ENCODE data around the gene EIF3F.

The EIF3F gene

DNA sequence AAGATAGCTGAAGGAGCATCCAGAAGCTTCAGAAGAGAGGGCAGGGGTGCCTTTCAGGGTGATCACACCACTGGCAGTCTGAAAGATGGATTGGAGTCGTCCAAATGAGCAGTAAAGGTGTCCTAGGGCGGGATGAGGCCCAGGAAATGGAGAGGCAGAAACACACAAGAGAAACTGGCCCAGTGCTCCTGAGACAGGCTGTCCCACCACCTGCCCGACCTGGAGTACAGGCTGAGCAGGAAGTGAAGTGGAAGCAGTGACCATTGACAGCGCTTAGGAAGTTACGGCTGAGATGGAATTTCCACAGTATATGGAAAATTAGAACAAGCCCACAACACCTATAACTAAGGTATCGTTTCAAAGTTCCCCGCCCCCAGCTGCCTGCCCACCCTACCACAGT lies 16.1 kb downstream of the EIF3F start:
- H3K4me3 ChIP-seq (ENCODE audit: low read depth, low read length), result no peak overlapping the region
- in situ Hi-C loops (cut with HindIII; ENCODE audit: low sequenced_read_pairs), result loop anchor here (10.0 kb wide), 1 partner anchor 102 kb away; no protein-coding TSS in a partner anchor
- DNase-seq (ENCODE audit: low read depth), result no peak
- TF ChIP-seq, protein P1, sequence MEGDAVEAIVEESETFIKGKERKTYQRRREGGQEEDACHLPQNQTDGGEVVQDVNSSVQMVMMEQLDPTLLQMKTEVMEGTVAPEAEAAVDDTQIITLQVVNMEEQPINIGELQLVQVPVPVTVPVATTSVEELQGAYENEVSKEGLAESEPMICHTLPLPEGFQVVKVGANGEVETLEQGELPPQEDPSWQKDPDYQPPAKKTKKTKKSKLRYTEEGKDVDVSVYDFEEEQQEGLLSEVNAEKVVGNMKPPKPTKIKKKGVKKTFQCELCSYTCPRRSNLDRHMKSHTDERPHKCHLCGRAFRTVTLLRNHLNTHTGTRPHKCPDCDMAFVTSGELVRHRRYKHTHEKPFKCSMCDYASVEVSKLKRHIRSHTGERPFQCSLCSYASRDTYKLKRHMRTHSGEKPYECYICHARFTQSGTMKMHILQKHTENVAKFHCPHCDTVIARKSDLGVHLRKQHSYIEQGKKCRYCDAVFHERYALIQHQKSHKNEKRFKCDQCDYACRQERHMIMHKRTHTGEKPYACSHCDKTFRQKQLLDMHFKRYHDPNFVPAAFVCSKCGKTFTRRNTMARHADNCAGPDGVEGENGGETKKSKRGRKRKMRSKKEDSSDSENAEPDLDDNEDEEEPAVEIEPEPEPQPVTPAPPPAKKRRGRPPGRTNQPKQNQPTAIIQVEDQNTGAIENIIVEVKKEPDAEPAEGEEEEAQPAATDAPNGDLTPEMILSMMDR (IDR thresholded peaks at IDR 0.05; ENCODE audit: low read depth, low read length, missing control alignments), result no peak

DNA sequence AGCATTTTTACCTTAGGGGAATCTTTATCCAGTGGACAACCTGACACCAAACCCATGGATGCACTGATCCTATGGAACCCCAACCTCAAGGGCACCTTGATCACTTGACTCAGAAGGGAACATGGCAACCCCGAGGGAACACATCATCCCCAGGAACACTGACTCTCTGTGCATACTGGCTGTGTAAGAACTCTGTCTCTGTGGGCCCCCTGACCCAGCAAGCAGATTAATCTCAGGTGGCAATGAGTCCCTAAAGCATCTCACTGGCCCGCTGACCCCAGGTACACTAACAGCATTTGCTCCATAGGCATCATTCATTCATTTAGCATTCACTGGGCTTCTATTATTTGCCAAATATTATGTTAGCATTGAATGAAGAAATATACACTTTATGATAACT lies 16.9 kb downstream of the EIF3F start:
- no peak for DNase-seq (ENCODE audit: low read depth)
- H3K4me3 ChIP-seq (ENCODE audit: low read depth, low read length), result no peak overlapping the region
- TF ChIP-seq, protein P1 (IDR thresholded peaks at IDR 0.05; ENCODE audit: low read depth, low read length, missing control alignments), result no peak
- in situ Hi-C loops (cut with HindIII; ENCODE audit: low sequenced_read_pairs), result loop anchor here (10.0 kb wide), 1 partner anchor 101 kb away; no protein-coding TSS in a partner anchor

DNA sequence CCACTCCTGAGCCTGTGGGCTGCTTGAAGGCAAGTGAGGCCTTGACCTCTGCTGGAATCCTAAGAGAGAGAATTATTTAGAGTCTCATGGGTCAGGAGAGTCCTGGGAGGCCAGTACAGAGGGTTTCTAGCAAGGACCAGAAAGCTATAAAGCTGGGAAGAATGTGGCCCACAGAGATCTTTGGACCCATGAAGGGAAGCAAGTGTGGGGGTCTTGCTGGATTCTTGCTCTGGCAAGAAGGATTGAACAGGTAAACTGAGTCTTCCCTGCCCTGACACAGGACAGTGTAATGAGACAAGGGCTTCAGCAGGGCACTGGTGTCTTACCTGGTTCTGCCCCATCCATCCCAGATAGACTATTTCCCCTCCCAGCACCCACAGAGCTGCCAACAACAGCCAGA lies 18.4 kb downstream of the EIF3F start:
- DNase-seq (ENCODE audit: low read depth), result no peak
- in situ Hi-C loops (cut with HindIII; ENCODE audit: low sequenced_read_pairs), result loop anchor here (10.0 kb wide), 1 partner anchor 99 kb away; no protein-coding TSS in a partner anchor
- TF ChIP-seq, protein P1 (IDR thresholded peaks at IDR 0.05; ENCODE audit: low read depth, low read length, missing control alignments), result no peak
- H3K4me3 ChIP-seq (ENCODE audit: low read depth, low read length), result no peak overlapping the region

DNA sequence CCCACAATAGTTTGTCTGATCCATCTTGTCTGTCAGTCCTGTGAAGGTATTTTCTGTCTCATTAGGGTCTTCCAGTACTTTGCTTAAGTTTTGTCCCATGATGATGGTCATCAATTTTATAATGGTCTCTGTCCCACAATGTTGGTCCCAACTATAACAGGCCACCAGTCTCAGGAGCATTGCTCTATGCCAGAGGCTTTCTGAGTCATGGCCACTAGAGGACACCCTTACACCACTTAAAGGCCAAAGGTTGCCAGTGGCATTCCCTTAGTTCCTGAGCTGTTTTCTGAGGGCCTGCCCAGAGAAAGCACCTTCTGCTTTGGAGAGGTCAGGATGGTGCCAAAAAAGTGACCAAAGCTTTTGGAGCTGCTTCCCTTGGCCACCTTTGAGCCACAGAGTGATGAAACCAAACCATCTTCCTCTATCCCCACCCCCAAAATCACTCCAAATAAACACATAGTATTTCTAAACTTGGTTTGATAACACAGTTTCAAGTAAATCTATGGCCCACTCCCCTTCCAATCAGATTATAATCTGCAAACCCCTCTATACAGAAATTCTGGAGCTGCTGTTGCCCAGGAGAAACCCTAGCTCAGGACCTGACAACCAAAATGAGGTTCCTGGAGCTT lies 19.3 kb downstream of the EIF3F start:
- in situ Hi-C loops (cut with HindIII; ENCODE audit: low sequenced_read_pairs), result loop anchor here (10.0 kb wide), 1 partner anchor 98 kb away; no protein-coding TSS in a partner anchor
- H3K4me3 ChIP-seq (ENCODE audit: low read depth, low read length), result no peak overlapping the region
- peak; percentile 60 for DNase-seq (ENCODE audit: low read depth)
- TF ChIP-seq, protein P1 (IDR thresholded peaks at IDR 0.05; ENCODE audit: low read depth, low read length, missing control alignments), result peak; percentile 94

DNA sequence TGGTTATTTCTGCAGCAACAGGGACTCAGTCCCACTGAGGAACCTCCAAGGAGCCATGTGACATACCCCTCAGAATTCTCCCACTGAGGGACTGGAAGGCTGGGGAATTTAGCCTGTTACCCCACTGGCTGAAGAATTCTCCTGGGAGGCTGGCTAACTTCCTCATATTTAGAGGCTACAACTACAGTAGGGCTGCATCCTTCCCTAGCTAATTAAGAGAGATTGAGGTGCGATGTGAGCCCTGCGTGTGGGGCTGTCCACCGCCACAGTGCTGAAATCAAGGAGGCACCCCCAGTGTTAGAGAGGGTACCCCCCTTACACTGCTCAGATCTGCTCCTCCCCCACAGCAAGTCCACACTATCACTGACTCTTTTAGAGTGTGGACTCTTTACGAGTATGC lies 21.1 kb downstream of the EIF3F start:
- no peak for DNase-seq (ENCODE audit: low read depth)
- TF ChIP-seq, protein P1 (IDR thresholded peaks at IDR 0.05; ENCODE audit: low read depth, low read length, missing control alignments), result no peak
- no peak overlapping the region for H3K4me3 ChIP-seq (ENCODE audit: low read depth, low read length)
- in situ Hi-C loops (cut with HindIII; ENCODE audit: low sequenced_read_pairs), result loop anchor here (10.0 kb wide), 1 partner anchor 97 kb away; no protein-coding TSS in a partner anchor

DNA sequence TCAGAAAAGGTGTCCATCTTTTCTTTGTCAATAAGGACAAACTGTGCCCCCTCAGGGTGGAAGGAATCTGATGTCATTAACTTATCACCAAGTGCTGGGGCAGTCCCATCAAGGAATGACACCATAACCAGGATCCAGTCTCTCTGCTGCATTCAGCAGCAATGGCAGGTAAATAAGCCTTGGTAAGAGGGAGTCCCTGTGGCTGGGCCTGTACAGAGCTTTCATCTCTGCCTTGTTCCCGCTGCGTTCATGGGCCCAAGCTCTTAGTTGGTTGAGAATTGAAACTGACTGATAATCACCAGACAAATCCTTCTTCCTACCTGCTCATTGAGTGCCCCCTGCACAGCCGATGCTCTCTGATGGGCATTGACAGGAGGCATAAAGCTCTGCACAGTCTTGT lies 22.7 kb downstream of the EIF3F start:
- TF ChIP-seq, protein P1 (IDR thresholded peaks at IDR 0.05; ENCODE audit: low read depth, low read length, missing control alignments), result no peak
- in situ Hi-C loops (cut with HindIII; ENCODE audit: low sequenced_read_pairs), result loop anchor here (10.0 kb wide), 1 partner anchor 95 kb away; no protein-coding TSS in a partner anchor
- no peak for DNase-seq (ENCODE audit: low read depth)
- H3K4me3 ChIP-seq (ENCODE audit: low read depth, low read length), result no peak overlapping the region

Measured in astrocyte of the cerebellum (primary cell).